Left colon (tissue), 2 donors: Measurements from ENCODE around the gene TBC1D1. TPM values are rescaled to one million over a fixed set of nuclear protein-coding genes. Genes with fewer than 3 reads are reported as not detected.

Source experiments
- ATAC-seq: fragments of 200-7000 bp; cut with Tn5 transposase; one replicate; pipeline ENCODE4 v1.9.1; 2020; ENCODE audit warnings: mild to moderate bottlenecking, moderate library complexity
- DNase-seq, 2 donors: peaks; one replicate each; pipeline ENCODE4 v3.0.0-alpha.2; 2020
- intact Hi-C, 2 donors: fragments of 100-400 bp; cut with DNase I in 1 of 2; cut with micrococcal nuclease in 1 of 2; formaldehyde crosslinking; loops; one replicate each; pipeline versions ENCODE4 v1.11.2 to v1.14.0; 2022; cut with DNase I, micrococcal nuclease
- total RNA-seq, 2 donors: library from RNA; stranded (reverse); fragmentation: NEBNext Ultra II Directional; extraction: Animal tissue kit (Norgen Biotek cat#: 25700); gene quantifications; one replicate each; pipeline ENCODE4 v1.2.1, GENCODE V29; 2021
- donor health status: DM: no; HTN: no; CAD: no.
- donor health status: DM: yes; HTN: yes; CAD: no.

TBC1D1 gene
- total RNA-seq, 2 donors from 2014 or later, result 51.5 to 96.3 TPM

- ATAC-seq, result no peak
- DNase-seq, result no peak
- intact Hi-C loops, result no loop called here
Measured at GRCh38 chr4:37884855-37885487, 5.9 kb upstream of the TBC1D1 start.

- ATAC-seq (peak; percentile 77), DNase-seq (peak; percentile 35 to 63)
- intact Hi-C loops, result no loop called here
Measured at GRCh38 chr4:37885496-37885895, 5.4 kb upstream of the TBC1D1 start.

DNA sequence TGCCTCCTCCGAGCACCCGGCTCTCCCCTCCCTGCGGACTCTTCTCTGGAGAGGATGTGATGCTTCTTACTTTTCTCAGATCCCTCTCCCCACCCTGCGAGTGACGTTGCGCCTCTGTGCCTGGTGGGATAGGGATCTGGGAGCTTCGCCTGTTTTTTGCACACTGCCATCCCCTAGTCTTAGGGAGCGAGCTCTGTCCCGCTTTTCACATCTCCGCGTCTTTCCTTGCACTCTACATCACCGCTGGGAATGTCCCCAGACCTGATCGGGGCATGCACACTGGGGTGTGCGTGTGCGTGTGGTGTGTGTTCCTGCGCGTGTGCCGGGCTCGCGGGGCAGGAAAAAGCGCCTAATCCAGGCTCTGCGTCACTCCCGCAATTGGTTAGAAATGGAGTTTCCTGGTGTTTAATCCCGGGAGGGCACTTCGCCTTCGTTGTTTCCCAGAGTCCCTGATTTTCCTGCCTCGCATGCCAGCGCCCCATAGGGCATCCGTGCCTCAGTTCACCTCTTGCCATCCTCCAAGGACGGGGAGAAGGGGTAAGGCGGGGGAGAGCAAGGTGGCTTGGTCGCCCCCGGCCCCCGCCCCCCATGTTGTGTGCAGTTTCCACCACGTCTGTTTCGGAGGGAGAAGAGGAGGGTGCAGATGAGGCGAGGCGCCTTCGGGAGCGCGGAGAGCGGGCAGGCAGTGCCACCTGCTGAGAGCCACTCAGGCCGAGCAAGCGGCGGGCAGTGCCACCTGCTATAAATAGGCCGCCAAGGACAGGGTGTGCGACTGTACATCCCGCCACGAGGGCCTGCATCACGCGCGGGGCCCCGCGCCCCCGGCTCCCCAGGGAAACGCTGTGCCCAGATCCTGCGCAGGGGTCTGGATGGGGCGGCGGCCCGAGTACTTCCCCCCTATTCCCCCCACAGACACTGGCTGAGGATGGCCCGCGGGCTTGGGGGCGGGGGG, 759 bp upstream of the TBC1D1 start:
- DNase-seq, result peak; percentile 83
- intact Hi-C loops, result loop anchor here in 1 of 2 donors (10.0 kb wide), 1 partner anchor 145 kb away; no protein-coding TSS in a partner anchor
- peak; percentile 90 for ATAC-seq

DNA sequence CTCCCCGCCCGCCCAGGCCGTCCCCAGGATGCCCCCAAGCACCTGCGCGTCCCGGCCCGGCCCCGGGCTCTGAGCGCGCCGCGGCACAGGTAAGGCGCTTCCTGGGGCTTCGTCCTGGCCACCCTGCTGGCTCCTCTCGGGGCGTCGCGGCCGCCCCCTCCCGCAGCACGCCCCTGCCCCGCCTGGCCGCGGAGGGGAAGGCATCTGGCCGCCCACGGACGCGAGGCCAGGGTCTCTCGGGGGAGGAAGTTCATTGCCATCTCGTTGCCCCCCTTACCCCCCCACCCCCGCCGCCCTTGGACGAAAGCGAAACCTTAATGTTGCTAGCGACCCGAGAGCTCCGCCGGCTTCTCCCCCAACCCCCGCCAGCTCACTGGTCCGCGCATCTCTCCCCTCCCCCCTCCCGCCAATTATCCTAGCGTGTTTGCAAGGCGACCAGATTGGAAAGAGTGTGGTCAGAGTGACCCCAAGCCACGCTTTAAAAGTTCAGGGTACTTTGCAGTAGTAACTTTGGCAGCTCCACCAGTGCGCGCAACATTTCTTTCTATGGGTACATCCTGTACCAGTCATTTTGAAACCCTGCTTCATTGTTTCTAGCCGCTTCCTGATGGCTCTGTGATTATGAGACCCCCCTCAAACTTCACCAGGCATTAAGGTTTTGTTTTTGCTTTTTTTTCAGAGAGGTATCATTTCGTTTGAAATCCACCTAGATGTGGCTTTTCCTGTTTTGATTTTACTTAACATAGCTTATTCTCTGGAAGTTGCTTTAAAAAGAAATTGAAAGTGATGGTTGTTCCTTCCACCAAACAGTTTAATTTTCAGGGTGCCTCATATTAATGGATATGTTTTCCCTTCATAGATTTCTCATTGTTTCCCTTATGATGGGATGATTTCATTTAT, 626 bp downstream of the TBC1D1 start:
- intact Hi-C loops, result loop anchor here in 1 of 2 donors (10.0 kb wide), 1 partner anchor 143 kb away; no protein-coding TSS in a partner anchor
- DNase-seq (peak; percentile 40 to 59), ATAC-seq (peak; percentile 60)

DNA sequence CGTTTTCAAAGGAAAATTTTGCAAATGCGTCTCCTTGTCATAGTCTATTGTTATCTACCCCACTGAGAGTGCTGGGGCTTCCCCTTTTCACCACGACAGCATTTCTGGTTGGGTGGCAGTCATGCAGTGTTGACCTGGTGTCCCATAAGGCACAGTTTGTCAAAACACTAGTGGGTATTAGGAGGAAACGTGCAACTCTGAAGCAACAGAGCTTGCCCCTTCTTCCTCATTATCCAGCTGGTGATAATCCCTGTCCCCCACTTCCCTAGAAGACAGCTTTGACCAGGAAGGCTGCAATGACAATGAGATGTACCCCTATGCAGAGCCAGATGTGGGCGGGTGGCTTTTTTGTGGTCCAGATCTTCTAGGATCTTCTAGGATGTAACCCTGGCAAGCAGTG, 1.8 kb downstream of the TBC1D1 start:
- DNase-seq (no peak), ATAC-seq (no peak)
- intact Hi-C loops, result loop anchor here in 1 of 2 donors (10.0 kb wide), 1 partner anchor 142 kb away; no protein-coding TSS in a partner anchor

DNA sequence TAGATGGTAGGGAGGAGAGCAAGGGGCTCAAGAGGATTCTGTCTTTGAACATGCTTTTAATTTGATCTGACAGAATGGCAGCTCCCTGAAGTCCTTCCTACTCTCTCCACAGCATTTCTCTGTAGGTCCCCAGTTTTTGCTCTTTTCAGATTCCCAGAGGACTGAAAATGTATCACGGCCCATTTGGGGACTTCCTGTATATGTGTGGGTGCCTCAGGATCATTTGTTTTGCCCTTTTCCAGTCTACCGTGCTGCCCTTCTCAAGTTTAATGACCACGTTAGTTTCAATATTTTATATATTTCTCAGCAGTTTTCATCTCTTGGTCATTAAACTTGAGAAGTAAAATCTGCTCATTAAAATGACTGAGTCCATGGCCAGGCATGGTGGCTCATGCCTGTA, 2.3 kb downstream of the TBC1D1 start:
- ATAC-seq (no peak), DNase-seq (no peak)
- intact Hi-C loops, result loop anchor here in 1 of 2 donors (10.0 kb wide), 1 partner anchor 142 kb away; no protein-coding TSS in a partner anchor

GRCh38 chr4:37895271-37895670, 4.4 kb downstream of the TBC1D1 start:
- DNase-seq (no peak), ATAC-seq (no peak)
- intact Hi-C loops, result loop anchor here in 1 of 2 donors (10.0 kb wide), 1 partner anchor 140 kb away; no protein-coding TSS in a partner anchor

DNA sequence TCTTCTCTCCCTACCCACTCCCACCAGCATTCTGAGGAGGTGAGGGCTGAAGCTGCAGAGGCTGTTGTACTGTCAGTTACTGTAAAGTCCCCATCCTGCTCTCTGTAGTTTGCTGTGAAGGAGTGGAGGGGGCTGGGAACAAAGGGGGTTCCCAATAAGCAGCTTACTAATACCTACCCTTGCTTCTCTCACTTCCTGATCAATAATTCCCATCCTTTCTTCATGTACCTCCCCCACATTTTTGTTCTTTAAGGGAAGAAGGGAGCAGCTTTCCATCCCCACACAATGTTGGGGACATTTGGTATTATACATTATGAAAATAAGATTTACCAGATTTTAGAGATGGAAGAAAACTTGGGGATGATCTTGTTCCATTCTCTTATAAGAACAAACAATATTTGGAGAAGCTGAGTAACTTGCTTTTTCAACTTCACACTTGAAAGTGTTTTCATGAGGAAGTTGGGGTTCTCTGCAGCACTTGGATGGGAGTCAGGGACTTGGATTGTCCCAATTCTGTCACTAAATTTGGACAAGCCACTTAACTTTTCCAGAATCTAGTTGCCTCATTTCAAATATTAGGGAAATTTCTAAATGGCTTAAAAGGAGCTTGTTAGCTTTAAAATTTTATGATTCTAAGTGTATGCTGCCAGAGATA, 5.4 kb downstream of the TBC1D1 start:
- ATAC-seq (no peak), DNase-seq (no peak)
- intact Hi-C loops, result loop anchor here in 1 of 2 donors (10.0 kb wide), 1 partner anchor 138 kb away; no protein-coding TSS in a partner anchor

DNA sequence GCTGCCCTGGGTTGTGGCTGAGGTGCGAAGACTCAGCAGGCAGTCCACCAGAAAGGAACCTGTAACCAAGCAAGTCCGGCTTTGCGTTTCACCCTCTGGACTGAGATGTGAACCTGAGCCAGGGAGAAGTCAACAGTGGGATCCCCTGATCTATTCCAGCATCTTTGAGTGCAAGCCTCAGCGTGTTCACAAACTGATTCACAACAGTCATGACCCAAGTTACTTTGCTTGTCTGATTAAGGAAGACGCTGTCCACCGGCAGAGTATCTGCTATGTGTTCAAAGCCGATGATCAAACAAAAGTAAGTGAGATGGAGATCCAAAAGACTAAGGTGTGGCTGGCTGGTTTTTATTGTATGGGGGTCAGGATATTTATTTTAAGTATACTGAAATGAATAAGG, 11.3 kb downstream of the TBC1D1 start:
- ATAC-seq (no peak), DNase-seq (no peak)
- intact Hi-C loops, result no loop called here

GRCh38 chr4:37902738-37903693, 12.1 kb downstream of the TBC1D1 start:
- ATAC-seq (no peak), DNase-seq (no peak)
- intact Hi-C loops, result no loop called here

DNA sequence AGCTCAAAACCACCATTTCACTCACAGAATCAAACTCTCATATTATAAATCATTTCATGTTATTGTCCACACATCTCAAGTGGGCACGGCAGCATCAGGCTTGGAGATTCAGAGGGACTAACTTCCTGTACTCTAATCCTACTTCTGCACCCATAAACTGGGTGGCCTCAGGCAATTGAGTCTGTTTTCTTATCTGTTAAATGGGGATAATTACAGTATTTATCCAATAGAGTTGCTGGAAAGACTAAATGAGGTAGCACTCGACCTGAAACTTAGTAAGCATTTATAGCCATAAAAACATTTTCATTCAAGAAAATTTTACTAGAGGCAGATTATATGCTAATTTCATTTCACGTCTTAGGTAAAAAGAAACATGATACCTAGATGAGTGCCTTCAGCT, 13.0 kb downstream of the TBC1D1 start:
- DNase-seq (no peak), ATAC-seq (no peak)
- intact Hi-C loops, result no loop called here

- DNase-seq (no peak), ATAC-seq (no peak)
- intact Hi-C loops, result no loop called here
Measured at GRCh38 chr4:37904824-37905223, 13.9 kb downstream of the TBC1D1 start.

DNA sequence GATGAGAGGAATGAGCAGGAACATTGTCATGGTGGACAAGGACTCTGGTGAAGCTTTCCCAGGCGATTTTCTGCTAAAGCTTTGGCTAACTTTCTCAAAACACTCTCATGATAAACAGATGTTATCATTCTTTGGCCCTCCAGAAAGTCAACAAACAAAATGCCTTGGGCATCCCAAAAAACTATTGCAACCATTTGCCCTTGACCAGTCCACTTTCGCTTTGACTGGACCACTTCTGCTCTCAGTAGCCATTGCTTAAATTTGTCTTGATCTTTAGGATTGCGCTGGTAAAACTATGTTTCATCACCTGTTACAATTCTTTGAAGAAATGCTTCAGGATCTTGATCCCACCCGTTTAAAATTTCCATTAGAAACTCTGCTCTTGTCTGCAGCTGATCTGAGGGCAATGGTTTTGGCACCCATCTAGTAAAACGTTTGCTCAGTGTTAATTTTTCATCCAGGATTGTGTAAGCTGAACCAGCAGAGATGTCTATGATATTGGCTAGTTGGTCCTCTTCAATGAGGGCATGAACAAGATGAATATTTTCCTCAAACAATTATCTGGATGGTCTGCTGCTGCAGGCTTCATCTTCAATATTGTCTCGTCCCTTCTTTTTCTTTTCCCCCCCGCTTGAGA, 14.8 kb downstream of the TBC1D1 start:
- DNase-seq, result no peak
- no peak for ATAC-seq
- intact Hi-C loops, result no loop called here

GRCh38 chr4:37908488-37909331, 17.8 kb downstream of the TBC1D1 start:
- no peak for DNase-seq
- no peak for ATAC-seq
- intact Hi-C loops, result no loop called here

- ATAC-seq (no peak), DNase-seq (no peak)
- intact Hi-C loops, result no loop called here
Measured at GRCh38 chr4:37909332-37910090, 18.6 kb downstream of the TBC1D1 start.
